Measurements from ENCODE around the gene CHRM5. TPM values are rescaled to one million over a fixed set of nuclear protein-coding genes. Genes with fewer than 3 reads are reported as not detected.

CHRM5 gene
- total and polyA plus RNA-seq, 9 of the 15 experiments (the other 6 are each of a cell fraction or from before 2014, with no cell fraction given), result not detected

DNA sequence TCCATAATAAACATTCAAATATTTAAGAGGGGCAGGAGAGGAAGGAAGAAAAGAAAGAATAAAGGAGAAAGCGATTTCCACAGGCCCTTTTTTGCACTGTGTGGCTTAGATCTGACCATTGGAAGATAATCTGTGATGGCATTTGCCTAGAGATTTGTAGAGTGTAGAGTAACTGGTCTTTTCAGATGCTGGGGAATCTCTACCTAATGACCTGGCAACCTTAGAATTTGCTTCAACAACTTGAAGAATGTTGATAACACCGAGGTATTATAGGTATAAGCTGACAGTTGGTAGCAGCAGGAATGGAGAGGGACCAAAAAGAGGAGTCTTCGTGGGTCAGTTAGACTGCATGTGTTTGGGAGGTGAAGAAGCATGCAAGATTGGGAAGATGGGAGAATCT lies 91.6 kb downstream of the CHRM5 start:
- 2% methylated on average over 3 of the region's 3 CpGs for WGBS (ENCODE audit: insufficient coverage, low coverage, missing lambda C conversion rate)
- no peak for FAIRE-seq
- no peaks in the 10 kb centered on the region for H3K79me2 ChIP-seq (ENCODE audit: control insufficient read depth, insufficient read depth, low read length)
- no peak overlapping the region for H3K27ac ChIP-seq (ENCODE audit: extremely low read depth, low read depth, low read length)
- H3K9me3 ChIP-seq (replicated peaks; ENCODE audit: control insufficient read depth, insufficient read depth, low read depth, low read length), result peaks cover 2% of the 10 kb centered on the region; the same call in 1 of the 2 replicates
- H3K9me1 ChIP-seq (ENCODE audit: control insufficient read depth, insufficient read depth, low read length), result no peaks in the 10 kb centered on the region
- BruUV-seq (replicated peaks), result no TSS peak
- no peak overlapping the region for H3K4me2 ChIP-seq (ENCODE audit: insufficient read depth, low read length)
- in situ Hi-C loops (cut with MboI), result loop anchor here (10.0 kb wide), 1 partner anchor 305 kb away; the partner anchor contains the start of gene LPCAT4
- ChIA-PET POLR2A (no interaction called here), CTCF (ENCODE audit: low intra/inter-chr PET ratio) (no interaction called here)
- no peak overlapping the region for H3K9ac ChIP-seq (ENCODE audit: insufficient read depth in 1 of 2, low read depth in 2 of 2, low read length in 2 of 2)
- H3K36me3 ChIP-seq (ENCODE audit: control insufficient read depth, insufficient read depth, low read length), result no peaks in the 10 kb centered on the region
- TF ChIP-seq MLLT1 (IDR thresholded peaks at IDR 0.05) (no peak), ZNF561 (CRISPR knock-in tag; conservative IDR thresholded peaks at IDR 0.05) (no peak), ZNF224 (CRISPR knock-in tag; IDR thresholded peaks at IDR 0.05) (no peak), KDM5B (IDR thresholded peaks at IDR 0.05; ENCODE audit: insufficient replicate concordance, low read depth, low read length) (no peak), BCOR (IDR thresholded peaks at IDR 0.05) (no peak), ZBTB7A (IDR thresholded peaks at IDR 0.05; ENCODE audit: borderline replicate concordance, control insufficient read depth, low read depth, low read length) (no peak), ZNF324 (CRISPR knock-in tag; IDR thresholded peaks at IDR 0.05) (no peak), GATAD2A (IDR thresholded peaks at IDR 0.05) (no peak), HEY1 (CRISPR knock-in tag; IDR thresholded peaks at IDR 0.05; ENCODE audit: borderline replicate concordance) (no peak), ZNF140 (CRISPR knock-in tag; IDR thresholded peaks at IDR 0.05) (no peak), ARNT (IDR thresholded peaks at IDR 0.05) (no peak), RBM15 (IDR thresholded peaks at IDR 0.05; ENCODE audit: insufficient read depth, low read length) (no peak), CC2D1A (IDR thresholded peaks at IDR 0.05) (no peak), ZNF274 (IDR thresholded peaks at IDR 0.05; ENCODE audit: borderline replicate concordance, low read depth, low read length) (no peak), ARID2 (IDR thresholded peaks at IDR 0.05) (no peak)
- DNase-seq (ENCODE audit: extremely low read depth in 1 of 4, low spot score in 3 of 4), result no peak
- H3K27me3 ChIP-seq (ENCODE audit: control insufficient read depth in 2 of 2, insufficient read depth in 2 of 2, low read length in 2 of 2), result peaks cover 2 to 4% of the 10 kb centered on the region in 2 experiments; a peak in 2 of 5 replicates
- H4K20me1 ChIP-seq (replicated peaks; ENCODE audit: control insufficient read depth, insufficient read depth, low read length), result no peaks in the 10 kb centered on the region
- no peak overlapping the region for H3K4me3 ChIP-seq
- intact Hi-C loops (cut with micrococcal nuclease), result no loop called here
- H2AFZ ChIP-seq (ENCODE audit: low read depth, low read length), result no peak overlapping the region
- ATAC-seq, result no peak
- no peaks in the 10 kb centered on the region for H3K4me1 ChIP-seq (replicated peaks in 1 of 2; ENCODE audit: control insufficient read depth in 2 of 2, insufficient read depth in 2 of 2, low read length in 2 of 2)

Data from K562 (cell line).